ENCODE results near the gene INPP5D. TPM values are rescaled to one million over a fixed set of nuclear protein-coding genes. Genes with fewer than 3 reads are reported as not detected.
A peak's percentile ranks its signal among the peaks of the same experiment; 100 is the strongest.

INPP5D gene
- total and polyA plus RNA-seq, 7 donors = 1.2 to 4.2 (median 2.8) TPM

DNA sequence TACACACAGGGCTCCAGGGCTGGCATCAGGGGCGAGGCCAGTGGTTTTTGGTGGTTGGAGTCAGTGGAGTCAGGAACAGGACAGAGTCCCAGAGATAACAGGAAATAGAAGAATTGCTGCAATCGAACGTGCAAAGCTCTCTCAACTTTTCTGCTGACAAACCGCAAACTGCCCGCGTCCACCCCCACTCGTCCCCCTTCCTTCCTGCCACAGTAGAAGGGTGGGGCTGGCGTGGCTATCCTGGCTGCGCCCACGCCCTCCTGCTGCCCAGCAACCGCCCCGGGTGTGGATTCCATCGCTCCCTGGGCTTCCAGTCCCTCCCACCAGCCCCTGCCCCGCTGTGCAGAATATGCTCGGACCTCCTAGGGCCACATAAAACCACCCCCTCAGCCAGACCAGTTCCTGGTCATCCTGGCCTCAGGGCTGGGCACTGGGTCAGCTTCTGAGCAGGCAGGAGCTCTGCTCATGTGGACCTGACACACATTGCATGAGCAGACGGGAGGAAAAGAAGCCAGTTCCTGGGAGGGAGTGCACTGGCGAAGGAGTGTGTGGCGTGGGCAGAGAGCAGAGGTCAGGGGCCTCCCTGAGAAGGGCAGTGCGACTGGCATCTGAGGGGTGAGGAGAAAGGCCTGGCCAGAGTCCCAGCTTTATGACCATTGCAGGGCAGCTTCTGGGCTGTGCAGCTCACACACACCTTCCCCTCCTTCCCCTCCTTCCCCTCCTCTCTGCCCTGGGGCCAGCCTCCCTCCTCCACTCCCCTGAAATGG, 105.9 kb downstream of the INPP5D start:
- Histone ChIP-seq H3K4me3 (no peak overlapping the region), H3K4me1 (no peaks in the 10 kb centered on the region), H3K27ac (no peak overlapping the region), H3K27me3 (ENCODE audit: insufficient read depth in 3 of 3, low read length in 2 of 3) (no peaks in the 10 kb centered on the region), H3K9me3 (no peaks in the 10 kb centered on the region), H3K36me3 (ENCODE audit: insufficient read depth in 1 of 2, low read depth in 1 of 2) (no peaks in the 10 kb centered on the region)
- 67 to 78% (median 68%) methylated on average over 19 of the region's 19 CpGs for WGBS, 3 donors
- DNase-seq = peak; percentile 55 to 77
- ATAC-seq = peak in 2 of 4 donors; percentile 27
- intact Hi-C loops (cut with DNase I) = no loop called here
- TF ChIP-seq, protein P1, sequence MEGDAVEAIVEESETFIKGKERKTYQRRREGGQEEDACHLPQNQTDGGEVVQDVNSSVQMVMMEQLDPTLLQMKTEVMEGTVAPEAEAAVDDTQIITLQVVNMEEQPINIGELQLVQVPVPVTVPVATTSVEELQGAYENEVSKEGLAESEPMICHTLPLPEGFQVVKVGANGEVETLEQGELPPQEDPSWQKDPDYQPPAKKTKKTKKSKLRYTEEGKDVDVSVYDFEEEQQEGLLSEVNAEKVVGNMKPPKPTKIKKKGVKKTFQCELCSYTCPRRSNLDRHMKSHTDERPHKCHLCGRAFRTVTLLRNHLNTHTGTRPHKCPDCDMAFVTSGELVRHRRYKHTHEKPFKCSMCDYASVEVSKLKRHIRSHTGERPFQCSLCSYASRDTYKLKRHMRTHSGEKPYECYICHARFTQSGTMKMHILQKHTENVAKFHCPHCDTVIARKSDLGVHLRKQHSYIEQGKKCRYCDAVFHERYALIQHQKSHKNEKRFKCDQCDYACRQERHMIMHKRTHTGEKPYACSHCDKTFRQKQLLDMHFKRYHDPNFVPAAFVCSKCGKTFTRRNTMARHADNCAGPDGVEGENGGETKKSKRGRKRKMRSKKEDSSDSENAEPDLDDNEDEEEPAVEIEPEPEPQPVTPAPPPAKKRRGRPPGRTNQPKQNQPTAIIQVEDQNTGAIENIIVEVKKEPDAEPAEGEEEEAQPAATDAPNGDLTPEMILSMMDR (IDR thresholded peaks at IDR 0.05) = no peak

DNA sequence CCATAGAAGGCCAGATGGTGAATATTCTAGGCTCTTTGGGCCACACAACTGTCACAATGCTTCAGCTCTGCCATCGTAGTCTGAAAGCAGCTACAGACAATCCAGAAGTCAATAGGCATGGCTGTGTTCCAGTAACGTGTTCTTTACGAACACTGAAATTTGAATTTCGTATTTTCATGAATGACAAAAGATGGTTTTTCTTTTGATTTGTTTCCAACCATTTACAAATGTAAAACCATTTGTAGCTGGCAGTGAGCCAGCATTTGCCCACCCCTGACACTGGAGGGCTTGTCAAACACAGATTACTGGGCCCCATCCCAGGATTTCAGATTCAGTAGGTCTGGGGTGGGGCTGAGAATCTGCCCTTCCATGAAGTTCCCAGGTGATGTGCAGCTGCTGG, 108.3 kb downstream of the INPP5D start:
- ATAC-seq (no peak), DNase-seq (no peak)
- intact Hi-C loops (cut with DNase I) = no loop called here
- H3K27me3 ChIP-seq (ENCODE audit: insufficient read depth in 3 of 3, low read length in 2 of 3) = no peaks in the 10 kb centered on the region
- no peaks in the 10 kb centered on the region for H3K9me3 ChIP-seq
- no peaks in the 10 kb centered on the region for H3K4me1 ChIP-seq
- WGBS, 3 donors = 65 to 78% (median 68%) methylated on average over 4 of the region's 4 CpGs
- TF ChIP-seq, protein P1 (IDR thresholded peaks at IDR 0.05) = no peak
- no peak overlapping the region for H3K27ac ChIP-seq
- H3K36me3 ChIP-seq (ENCODE audit: insufficient read depth in 1 of 2, low read depth in 1 of 2) = no peaks in the 10 kb centered on the region
- no peak overlapping the region for H3K4me3 ChIP-seq

DNA sequence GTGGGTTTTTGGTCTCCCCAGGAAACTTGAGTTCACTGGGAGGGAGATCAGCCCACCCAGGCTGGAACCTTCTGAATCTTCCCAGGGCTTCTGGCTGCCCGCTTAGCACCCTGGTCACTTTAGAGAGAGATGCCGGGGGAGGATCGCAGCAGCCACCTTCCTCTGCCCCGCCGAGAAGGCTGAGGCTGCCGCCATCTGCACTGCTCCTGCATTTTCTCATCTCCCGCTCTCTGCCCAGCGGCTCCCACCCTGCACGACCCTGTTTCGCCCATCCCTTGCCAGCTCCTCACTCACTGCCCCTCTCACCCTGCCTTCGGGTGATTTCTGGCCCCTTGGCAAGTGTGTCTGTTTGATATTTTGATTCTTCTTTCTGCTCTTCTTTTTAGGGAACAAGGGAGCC, 108.8 kb downstream of the INPP5D start:
- TF ChIP-seq, protein P1 (IDR thresholded peaks at IDR 0.05) = no peak
- Histone ChIP-seq H3K27ac (no peak overlapping the region), H3K9me3 (no peaks in the 10 kb centered on the region), H3K27me3 (ENCODE audit: insufficient read depth in 3 of 3, low read length in 2 of 3) (no peaks in the 10 kb centered on the region), H3K4me1 (no peaks in the 10 kb centered on the region), H3K36me3 (ENCODE audit: insufficient read depth in 1 of 2, low read depth in 1 of 2) (no peaks in the 10 kb centered on the region), H3K4me3 (no peak overlapping the region)
- 80 to 83% (median 82%) methylated on average over 11 of the region's 11 CpGs for WGBS, 3 donors
- intact Hi-C loops (cut with DNase I) = no loop called here
- no peak for DNase-seq
- no peak for ATAC-seq

DNA sequence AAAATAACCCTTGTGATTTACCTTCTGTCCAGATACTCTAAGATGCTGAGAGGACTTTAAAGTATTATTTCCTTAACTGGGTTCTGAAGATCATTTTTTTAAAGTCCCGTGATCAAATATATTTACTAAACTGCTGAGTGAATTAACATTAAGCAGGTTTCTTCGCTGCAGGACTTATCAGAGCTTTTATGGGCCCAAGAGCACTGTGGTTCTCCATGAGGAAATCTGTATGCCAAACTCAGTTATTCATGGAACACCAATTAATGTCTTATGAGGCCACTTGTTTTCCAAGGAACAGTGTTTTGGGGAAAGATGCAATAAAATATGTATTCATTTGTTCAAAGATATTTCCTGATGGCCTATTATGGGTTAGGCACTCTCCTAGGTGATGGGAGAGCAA, 111.2 kb downstream of the INPP5D start:
- DNase-seq (no peak), ATAC-seq (no peak)
- WGBS, 3 donors = 93 to 95% (median 93%) methylated on average over 2 of the region's 2 CpGs
- intact Hi-C loops (cut with DNase I) = no loop called here
- TF ChIP-seq, protein P1 (IDR thresholded peaks at IDR 0.05) = no peak
- Histone ChIP-seq H3K27me3 (ENCODE audit: insufficient read depth in 3 of 3, low read length in 2 of 3) (no peaks in the 10 kb centered on the region), H3K9me3 (no peaks in the 10 kb centered on the region), H3K27ac (no peak overlapping the region), H3K4me3 (no peak overlapping the region), H3K4me1 (no peaks in the 10 kb centered on the region), H3K36me3 (ENCODE audit: insufficient read depth in 1 of 2, low read depth in 1 of 2) (no peaks in the 10 kb centered on the region)

DNA sequence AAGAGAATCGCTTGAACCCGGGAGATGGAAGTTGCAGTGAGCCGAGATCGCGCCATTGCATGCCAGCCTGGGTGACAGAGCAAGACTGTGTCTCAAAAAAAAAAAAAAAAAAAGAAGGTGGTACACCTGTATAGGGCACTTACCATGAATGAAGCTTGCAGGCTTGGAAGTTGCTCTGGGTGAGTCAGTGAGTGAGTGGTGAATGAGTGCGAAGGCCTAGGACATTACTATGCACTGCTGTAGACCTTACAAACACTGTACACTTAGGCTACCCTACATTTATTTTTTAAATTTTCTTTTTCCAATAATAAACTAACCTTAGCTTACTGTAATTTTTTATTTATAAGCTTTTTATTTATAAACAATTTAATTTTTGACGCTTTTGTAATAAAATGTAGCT, 113.0 kb downstream of the INPP5D start:
- Histone ChIP-seq H3K27ac (no peak overlapping the region), H3K36me3 (ENCODE audit: insufficient read depth in 1 of 2, low read depth in 1 of 2) (no peaks in the 10 kb centered on the region), H3K4me3 (no peak overlapping the region), H3K27me3 (ENCODE audit: insufficient read depth in 3 of 3, low read length in 2 of 3) (no peaks in the 10 kb centered on the region), H3K9me3 (no peaks in the 10 kb centered on the region), H3K4me1 (no peaks in the 10 kb centered on the region)
- no peak for ATAC-seq
- WGBS, 3 donors = 97 to 99% (median 97%) methylated on average over 7 of the region's 7 CpGs
- intact Hi-C loops (cut with DNase I) = no loop called here
- no peak for DNase-seq
- TF ChIP-seq, protein P1 (IDR thresholded peaks at IDR 0.05) = no peak
